Coronary artery (tissue), 2 donors: ENCODE measurements around the gene CDH24.
A peak's percentile ranks its signal among the peaks of the same experiment; 100 is the strongest.

ENCODE experiments used
- DNase-seq: peaks from one replicate; pipeline ENCODE4 v3.0.0-alpha.2; 2017; ENCODE audit warnings: low spot score
- H3K27ac ChIP-seq, 2 donors: fragments of 200-600 bp; sonication (generic); one replicate each; pipeline ENCODE4 v1.5.1; 2016 to 2019
- H3K4me3 ChIP-seq: fragments of 200-600 bp; sonication (generic); 2 replicates; pipeline ENCODE4 v1.5.1; 2016; ENCODE audit warnings: mild to moderate bottlenecking, moderate library complexity
- TF ChIP-seq, protein P1 (sequence below): fragments of 200-600 bp; sonication (generic); IDR thresholded peaks from one replicate; pipeline ENCODE4 v1.5.1; 2019; ENCODE audit warnings: antibody characterized with exemption

CDH24 gene

DNA sequence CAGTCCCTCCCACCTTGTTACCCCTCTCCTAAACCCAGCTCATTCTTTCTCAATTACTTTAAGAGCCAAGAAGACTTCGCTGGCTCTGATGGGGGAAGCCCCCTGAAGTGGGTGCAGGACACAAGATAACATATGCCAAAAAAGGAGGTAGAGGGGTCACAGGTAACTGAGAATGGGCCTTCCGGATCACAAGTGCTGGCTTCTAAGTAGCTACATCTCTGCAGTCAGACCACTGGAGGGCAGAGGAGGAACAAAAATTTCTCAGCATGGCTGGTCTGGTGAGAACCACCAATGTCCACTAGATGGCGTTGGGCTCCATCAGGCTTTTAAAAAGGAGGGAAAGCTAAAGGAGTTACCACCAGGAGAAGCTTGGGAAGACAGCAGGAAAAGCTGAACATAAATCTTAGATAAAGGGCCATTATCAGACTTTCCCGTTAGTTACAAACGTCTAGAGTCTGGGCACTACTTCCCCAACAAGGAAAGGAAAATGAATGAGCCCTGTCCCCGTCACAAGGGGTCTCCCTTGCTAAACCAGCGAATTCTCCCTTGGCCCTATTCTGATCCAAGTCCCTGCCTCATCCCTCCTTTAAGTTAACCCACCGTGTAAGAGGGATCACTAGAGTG lies 11.6 kb upstream of the CDH24 start:
- DNase-seq: no peak
- TF ChIP-seq, protein P1, sequence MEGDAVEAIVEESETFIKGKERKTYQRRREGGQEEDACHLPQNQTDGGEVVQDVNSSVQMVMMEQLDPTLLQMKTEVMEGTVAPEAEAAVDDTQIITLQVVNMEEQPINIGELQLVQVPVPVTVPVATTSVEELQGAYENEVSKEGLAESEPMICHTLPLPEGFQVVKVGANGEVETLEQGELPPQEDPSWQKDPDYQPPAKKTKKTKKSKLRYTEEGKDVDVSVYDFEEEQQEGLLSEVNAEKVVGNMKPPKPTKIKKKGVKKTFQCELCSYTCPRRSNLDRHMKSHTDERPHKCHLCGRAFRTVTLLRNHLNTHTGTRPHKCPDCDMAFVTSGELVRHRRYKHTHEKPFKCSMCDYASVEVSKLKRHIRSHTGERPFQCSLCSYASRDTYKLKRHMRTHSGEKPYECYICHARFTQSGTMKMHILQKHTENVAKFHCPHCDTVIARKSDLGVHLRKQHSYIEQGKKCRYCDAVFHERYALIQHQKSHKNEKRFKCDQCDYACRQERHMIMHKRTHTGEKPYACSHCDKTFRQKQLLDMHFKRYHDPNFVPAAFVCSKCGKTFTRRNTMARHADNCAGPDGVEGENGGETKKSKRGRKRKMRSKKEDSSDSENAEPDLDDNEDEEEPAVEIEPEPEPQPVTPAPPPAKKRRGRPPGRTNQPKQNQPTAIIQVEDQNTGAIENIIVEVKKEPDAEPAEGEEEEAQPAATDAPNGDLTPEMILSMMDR: peak; percentile 98
- H3K27ac ChIP-seq: no peak overlapping the region
- H3K4me3 ChIP-seq: no peak overlapping the region

GRCh38 chr14:23067847-23068788 lies 10.8 kb upstream of the CDH24 start:
- H3K4me3 ChIP-seq: no peak overlapping the region
- TF ChIP-seq, protein P1: no peak
- DNase-seq: peak; percentile 57
- H3K27ac ChIP-seq: no peak overlapping the region

GRCh38 chr14:23066855-23067744 lies 9.8 kb upstream of the CDH24 start:
- no peak overlapping the region for H3K4me3 ChIP-seq
- no peak overlapping the region for H3K27ac ChIP-seq
- peak; percentile 68 for DNase-seq
- TF ChIP-seq, protein P1: no peak

GRCh38 chr14:23066368-23066767 lies 9.0 kb upstream of the CDH24 start:
- Histone ChIP-seq H3K4me3 (no peak overlapping the region), H3K27ac (no peak overlapping the region)
- peak; percentile 54 for DNase-seq
- TF ChIP-seq, protein P1: no peak

- DNase-seq: peak; percentile 26
- TF ChIP-seq, protein P1: no peak
- Histone ChIP-seq H3K27ac (no peak overlapping the region), H3K4me3 (no peak overlapping the region)
Observed at GRCh38 chr14:23063601-23064000, 6.3 kb upstream of the CDH24 start.

DNA sequence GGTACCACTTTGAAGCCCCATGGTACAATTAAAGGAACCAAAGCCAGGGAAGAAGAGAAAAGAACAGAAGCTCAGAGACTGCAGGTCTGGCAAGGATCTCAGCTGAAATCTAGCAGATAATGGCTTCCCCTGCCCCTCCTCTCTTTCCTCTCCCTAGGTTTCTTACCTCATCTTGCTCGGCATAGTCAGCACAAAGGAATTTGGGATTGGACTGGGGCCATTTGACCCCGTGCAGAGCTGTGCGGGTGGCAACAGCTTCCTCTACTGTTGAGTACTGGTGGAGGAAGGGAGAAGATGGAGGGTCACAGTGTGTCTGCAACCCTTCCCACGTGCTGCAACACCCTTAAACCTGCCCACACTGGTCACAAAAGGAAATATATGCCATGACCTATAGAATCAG lies 4.7 kb upstream of the CDH24 start:
- H3K27ac ChIP-seq: peak overlapping the region in 1 of 2 donors; percentile 49
- TF ChIP-seq, protein P1: no peak
- DNase-seq: peak; percentile 82
- H3K4me3 ChIP-seq: no peak overlapping the region
